Activated T-cell treated with anti-CD3 and anti-CD28 coated beads for 48 hours (primary cell): Measurements from ENCODE around the gene TGM1.

Experiments used
- DNase-seq: peaks from one replicate; pipeline ENCODE4 v3.0.0-alpha.2; 2020; ENCODE audit warnings: low read depth

Gene TGM1

DNA sequence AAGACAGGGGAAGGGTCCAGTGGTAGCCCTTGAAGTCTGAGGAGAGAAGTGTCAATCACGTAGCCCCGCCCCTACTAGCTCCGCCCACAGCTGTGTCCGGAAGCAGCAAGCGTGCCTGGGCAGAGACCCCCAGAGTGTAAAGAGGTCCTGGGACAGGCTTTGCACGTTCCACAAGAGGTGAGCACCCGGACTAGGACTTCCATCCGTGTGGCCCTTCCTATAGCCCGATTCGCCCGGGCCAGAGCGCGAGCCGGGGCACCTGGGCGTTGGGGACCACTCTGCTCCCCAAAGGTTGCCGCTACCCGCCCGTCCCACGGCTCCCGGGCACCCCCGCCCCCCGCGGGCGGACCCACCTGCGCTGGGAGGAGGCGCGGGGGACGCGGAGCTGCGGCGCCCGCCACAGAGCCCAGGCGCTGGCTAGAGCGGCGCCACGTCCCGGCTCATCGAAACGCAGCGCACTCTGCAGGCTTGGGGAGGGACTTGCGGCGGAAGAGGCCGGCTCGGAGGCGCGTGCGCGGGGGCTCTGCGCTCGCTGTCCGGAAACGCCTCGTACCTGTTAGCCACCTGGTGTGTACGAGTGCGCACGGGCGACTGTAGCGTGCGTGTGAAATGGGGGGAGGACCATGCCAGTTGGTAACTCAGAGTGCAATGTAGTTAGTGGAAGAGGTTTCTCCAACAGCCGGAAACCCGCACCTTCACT is 8.3 kb upstream of the TGM1 start, which contains the start of gene RABGGTA:
Gene RABGGTA, minus strand, starts transcription at position 464 of the 700 bp plus-strand sequence. CDS start 482 bp downstream, outside the sequence.
- DNase-seq, result peak; percentile 85

GRCh38 chr14:24270537-24271133 is 7.7 kb upstream of the TGM1 start:
- no peak for DNase-seq

DNA sequence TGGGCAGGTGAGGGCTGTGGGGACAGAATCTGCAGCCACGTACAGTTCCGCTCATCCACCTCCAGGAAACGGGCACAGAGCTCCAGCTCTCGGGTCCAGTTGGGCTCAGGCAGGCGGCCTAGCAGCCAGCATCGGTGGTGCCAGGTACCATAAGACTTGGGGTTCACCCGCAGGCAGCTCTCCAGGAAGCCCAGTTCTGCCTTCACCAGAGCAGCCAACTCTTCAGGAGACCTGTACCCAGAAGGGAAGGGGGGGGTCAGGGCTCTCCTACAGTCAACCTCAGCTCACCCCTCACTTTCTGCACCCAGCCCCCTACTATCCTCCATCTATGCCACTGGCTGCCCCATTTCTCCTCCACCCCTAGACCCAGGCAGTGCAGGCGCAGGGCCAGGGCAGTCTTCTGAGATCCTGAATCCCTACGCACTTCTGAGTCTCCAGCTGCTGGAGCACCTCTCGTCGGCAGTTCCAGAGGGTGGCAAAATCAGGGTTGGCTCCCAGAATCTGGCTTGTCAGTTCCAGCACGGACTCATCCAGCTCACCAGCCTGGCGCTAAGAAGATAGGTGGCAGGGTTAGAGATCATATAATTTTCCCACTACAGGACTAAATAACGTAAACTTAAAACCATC is 7.0 kb upstream of the TGM1 start:
- no peak for DNase-seq

- no peak for DNase-seq
Observed at GRCh38 chr14:24269368-24269767, 6.4 kb upstream of the TGM1 start.

DNA sequence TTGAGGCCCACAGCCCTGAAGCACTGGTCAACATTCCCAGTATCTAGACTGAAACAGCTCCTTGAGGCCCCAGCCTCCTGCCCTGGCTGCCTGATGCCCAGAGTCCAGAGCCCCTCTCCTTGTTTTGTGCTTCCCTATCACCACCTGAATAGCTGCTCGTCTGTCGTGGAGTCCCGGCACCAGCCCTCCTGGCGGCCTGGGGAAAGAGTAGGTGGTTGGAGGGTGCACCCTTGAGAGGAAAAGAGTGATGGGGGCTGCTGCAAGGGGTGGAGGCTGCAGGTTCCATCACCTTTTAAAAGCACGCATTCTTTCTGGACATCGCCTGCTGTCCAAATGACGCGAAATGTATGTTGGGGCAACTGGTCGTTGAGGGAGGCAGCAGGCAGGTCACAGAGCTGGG is 5.2 kb upstream of the TGM1 start:
- DNase-seq, result no peak

GRCh38 chr14:24267516-24267915 is 4.5 kb upstream of the TGM1 start:
- DNase-seq, result no peak

DNA sequence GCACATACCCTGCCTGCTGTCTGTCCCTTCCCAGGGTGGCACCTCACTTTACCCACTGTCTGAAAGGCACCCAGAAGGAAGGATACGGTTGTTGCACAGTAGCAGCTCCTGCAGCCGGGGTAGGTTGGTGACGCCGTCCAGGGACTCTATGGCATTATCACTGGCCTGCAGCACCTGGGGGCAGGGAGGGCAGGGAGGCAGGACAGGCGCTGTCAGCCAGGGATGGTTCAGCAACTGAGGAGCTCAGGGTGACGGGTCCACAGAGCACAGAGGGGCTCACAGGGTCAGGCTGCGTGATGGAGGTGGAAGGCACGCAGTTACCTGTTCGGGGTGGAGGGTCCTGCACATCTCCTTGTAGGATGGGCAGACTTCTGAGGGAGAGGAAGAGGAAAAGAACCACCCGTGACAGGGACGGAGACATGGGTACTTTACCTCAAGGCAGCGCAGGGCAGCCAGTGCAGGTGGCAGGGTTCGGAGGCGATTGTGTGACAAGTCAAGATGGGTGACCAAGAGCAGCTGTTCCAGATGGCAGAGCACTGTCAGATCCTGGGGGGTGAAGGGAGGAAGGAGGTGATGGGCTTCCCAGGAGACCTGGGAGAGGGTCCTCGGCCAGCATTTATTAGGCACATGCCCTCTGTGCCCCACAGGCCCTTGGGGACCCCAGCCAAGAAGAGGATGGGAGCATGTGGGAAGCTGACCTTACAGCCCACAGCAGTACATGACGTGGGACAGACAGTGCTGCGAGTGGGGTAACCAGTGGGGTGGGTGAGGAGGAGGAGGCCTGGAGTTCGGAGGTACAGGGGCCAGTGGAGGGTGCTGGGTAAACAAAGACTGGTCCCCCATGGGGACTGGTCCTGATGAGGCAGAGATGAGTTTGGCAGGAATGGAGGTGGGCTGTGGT is 3.6 kb upstream of the TGM1 start:
- DNase-seq, result no peak

DNA sequence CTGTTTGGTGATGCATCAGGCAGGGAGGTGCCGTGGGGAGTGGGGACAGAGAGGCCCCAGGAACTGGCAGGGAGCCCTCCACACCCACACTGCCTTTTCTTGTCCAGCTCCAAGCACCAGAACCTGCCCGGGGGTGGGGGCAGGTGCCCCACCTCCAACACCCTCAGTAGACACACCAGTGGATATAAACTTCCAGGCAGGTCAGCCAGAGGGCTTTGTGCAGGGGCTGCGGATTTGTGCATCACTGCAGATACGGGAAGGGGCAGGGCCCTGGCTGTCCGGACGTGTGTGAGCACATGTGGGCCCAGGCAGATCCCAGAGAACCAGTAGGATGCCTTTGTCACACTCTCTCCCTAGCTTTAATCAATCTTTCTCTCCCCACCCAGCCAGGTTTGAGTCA is 1.3 kb upstream of the TGM1 start:
- DNase-seq, result no peak

- DNase-seq, result no peak
Observed at GRCh38 chr14:24263848-24264247, 871 bp upstream of the TGM1 start.

DNA sequence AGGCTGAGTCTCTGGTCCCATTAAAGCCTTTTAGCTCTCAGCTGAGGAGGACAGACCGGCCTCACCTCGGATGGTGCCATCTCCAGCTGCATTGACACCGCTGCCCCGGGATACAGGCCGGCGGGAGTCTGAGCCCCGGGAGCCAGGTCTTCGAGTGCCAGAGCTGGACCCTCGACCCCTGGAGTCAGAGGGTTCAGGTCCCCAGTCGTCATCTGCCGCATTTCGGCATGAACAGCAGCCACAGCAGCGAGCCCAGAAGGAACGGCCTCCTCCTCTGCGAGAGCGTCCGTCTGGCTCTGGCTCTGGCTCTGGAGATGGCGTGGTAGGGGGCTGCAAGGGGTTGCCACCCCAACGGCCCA is 1.0 kb downstream of the TGM1 start:
- no peak for DNase-seq

DNA sequence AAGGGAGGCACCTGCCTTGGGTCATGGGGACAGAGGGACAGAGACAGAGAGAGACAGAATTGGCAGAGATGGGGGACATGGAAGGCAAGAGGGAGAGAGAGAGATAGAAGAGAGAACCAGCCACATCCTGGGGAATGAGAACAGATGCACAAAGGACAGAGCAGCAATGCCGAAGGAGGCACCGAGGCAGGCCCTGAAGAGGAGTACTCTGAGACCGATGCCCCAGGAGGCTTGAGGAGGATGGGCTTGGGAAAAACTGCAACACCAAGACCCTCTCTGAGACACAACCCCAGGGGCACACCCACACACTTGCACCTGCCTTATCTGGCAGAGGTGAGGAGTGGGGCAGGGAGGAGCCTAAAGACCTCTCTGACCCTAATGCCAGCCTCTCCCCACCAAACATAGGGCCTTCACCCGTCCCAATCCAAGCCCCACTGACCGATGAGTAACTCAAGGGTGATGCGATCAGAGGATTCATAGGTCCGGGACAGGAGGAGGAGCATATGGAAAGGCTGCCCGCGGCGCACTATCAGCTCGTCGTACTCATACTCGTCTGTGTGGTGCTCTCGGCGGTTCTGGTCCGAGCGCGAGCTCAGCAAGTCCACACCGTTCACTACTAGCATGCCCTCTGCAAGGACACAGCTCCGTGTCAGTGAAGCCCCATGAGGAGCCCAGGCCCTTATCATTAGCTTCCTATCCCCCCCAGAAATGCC is 1.6 kb downstream of the TGM1 start:
- no peak for DNase-seq

DNA sequence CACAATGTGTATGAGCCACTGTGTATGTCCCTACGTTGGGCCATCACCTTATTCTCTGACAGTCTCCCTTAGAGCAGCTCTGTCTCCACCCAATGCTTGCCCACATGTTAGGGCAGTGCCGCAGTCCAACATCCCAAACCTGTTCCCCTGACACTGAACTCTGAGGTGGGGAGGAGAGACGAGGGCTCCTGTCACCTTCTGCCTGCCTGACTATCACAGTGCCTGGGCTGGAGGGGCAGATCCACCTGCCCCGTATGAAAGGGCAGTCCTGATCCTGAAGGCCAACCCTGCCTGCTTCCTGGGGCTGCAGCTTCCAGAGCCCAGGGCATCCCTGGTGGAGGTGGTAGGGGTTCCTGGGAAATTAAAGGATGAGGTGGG is 2.2 kb downstream of the TGM1 start:
- DNase-seq, result no peak

DNA sequence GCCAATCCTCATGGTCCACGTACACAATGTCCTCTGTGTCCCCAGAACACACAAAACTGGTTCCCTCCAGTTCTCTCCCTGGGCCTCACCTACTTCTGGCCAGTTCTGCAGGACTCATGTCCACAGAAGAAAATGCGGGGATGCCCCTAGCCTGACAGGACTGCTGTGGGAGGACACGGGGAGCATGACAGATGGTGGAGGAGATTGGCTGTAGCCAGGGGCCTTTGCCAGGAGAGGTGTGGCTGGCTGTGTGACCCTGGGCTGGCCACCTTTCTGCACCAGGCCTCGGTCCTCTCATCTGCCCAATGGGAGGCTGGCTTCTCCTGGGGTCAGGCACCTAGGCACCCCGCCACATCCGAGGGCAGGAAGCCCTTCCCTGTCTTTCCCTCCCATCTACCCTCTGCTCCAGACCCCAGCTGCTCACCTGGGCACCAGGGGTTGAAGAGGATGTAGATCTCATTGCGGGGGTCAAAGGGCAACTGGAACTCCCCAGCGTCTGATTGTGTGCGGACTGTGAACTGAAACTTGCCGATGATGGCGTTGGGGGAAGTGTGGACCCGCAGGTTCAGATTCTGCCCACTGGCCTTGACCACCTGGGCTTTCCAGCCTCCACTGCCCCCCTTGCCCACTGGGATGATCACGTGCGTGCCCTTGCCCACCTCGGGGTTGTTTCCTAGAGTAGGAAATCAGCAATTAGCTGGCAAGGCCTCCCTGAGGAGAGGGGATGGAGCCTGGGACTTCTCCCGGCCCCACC is 2.8 kb downstream of the TGM1 start:
- no peak for DNase-seq

- DNase-seq, result no peak
Observed at GRCh38 chr14:24259282-24260025, 3.5 kb downstream of the TGM1 start.

- DNase-seq, result no peak
Observed at GRCh38 chr14:24258548-24259265, 4.3 kb downstream of the TGM1 start.

DNA sequence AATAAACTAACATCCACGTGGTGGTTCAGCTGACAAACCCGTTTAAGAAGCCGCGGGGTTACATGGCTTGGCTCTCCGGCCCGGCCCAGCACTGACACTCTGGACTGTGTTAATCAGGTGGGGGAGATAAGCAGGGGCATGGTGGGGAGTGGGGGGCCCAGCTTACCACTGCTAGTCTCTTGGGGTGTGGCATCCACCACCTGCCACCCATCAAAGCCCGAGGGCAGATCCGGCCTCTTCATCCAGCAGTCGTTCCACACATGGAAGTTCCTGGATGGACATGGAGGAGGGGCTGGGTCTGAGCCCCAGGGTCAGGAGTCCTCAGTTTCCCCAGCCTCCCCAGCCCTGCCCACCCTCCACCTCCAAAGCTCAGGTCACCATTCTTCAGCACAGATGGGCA is 4.9 kb downstream of the TGM1 start:
- DNase-seq, result no peak

GRCh38 chr14:24256960-24257359 is 6.0 kb downstream of the TGM1 start:
- no peak for DNase-seq

- DNase-seq, result no peak
Observed at GRCh38 chr14:24255931-24256711, 6.9 kb downstream of the TGM1 start.

DNA sequence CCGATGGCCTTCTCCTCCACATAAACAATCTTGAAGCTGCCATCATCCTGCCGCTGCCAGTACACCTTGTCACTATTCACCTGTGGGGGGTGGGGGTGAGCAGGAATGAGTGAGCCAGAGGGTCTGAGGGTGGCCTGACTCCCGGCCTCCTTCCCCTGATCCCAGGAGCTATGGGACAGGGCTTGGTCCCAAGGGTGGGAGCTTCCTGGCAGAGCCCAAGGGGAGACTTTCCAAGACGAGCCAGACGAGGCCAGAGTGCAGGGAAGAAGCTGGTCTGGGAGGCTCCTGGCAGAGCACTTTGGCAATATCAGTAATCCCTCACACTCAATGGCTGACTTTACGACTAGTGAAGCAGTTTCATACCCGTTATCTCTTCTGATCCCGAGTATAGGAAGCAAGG is 7.5 kb downstream of the TGM1 start:
- DNase-seq, result no peak
